NCI-H526 treated with DMSO at 0.1 percent for 48 hours (cell line): ENCODE measurements around the gene GPR146.

Experiments
- DNase-seq: peaks from one replicate; lab custom pipeline; 2025; lab: John Stamatoyannopoulos, UW

Gene GPR146

DNA sequence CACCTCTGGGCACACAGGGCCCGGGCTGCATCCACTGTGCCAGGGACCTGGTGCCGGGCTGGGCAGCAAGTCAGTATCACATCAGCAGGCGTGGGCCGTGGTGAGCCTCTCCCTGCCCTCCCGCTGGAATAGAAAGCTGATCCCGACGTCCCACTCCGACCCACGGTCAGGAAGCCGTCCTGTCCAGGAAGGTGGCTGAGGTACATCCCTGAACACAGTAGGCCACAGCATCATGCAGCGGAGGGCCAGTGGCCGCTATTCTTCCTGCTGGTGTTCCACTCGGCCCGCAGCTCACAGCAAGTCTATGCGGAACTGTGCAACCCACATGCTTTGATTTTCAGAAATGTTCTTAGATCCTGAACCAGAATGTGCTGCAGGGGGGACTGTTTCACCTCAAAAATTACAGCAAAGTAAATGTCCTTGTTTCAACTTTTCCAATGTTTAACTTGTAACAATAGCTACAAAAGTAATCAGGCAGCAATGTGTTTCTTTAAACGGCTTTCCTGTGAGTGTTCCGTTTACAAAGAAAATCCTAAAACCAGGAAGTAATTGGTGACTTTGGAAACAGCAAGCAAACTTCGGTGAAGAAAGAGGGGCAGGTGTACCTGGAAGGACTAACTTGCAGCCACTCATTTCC is 676 bp upstream of the GPR146 start:
- DNase-seq: no peak

DNA sequence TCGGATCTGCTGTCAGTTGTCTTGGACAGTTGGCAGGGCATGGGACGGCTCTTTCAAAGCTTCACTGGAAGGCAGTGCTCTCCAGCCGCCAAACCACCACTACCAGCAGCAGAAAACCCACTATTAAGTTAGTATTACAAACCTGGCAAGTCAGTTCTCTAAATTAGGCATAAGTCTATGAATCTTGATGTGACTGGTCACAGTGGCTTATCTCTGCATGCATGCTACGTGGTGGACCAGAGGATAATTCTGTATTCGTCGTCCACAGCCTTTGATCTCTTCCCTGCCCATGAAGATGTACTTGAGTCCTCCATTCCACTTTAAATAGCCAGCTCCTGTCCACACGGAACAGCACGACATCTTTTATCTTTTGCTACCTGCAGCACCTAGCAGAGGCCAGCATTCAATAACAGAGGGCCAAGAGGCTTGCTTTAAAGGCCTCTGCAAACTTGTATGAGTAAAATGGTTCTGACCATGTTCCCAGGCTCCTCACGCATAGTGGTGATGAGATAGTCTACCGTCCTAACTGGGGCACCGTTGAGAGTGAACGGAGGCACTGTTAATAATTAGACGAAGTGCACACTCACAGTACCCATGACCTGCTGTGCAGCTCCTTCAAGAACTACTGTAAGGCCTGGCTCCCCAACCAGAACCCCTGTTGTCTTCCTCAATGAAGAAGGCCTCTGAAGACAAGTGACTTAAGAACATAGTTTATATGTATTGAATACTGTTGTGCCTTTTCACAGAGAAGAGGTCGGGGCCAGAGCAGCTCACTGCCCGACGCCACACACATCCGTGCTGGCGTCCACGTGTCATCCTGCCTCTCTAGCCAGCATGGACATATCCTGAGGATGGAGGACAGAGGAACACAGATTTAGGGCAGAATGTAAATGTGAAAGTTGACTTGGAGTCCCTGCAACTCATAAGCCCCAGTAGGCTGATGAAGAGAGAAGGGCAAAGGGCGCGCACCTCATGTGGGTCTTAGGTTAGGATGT is 1.0 kb downstream of the GPR146 start:
- DNase-seq: no peak

DNA sequence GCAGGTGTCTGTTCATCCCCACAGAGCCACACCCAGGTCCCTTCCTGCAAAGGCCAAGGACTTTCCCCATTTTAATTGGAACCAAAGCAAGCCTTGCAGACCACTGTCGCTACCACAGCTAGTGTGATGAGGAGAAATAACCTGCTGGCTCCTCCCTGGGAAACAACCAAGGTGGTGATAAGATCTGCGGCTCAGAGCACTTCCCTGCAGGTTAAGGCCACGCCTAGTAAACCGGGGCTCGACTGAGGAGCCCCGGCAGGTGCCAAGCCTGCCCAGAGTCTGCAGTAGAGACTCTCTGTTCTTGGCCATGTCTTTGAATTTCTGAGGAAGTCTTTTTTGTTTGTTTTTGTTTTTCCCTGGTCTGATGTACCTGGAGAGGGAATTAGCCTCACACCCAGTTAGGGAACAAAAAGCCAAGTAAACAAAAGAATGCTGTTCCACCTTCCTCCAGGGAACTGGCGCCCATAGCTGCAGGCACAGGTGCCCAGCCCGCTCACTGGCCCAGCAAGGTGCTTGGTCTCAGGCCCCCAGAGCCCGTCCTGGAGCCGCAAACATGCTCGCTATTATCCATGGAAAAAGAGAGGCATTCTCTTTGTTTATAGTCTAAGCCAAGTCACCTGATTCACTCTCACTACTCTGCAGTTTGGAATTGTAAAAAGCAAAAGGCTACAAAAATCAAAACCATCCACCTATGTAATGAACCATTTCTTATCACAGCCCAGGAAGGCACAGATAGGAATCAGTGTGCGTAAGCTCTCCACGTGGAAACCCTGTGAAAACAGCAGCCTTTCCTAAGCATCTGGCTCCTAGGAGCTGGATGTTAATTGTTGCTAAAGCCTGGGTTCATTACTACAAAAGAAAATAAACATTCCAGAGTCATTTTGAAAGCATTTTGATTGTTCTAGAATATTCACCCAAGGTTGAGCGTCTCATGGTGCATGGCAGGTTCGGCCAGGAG is 2.7 kb downstream of the GPR146 start:
- peak; percentile 30 for DNase-seq

DNA sequence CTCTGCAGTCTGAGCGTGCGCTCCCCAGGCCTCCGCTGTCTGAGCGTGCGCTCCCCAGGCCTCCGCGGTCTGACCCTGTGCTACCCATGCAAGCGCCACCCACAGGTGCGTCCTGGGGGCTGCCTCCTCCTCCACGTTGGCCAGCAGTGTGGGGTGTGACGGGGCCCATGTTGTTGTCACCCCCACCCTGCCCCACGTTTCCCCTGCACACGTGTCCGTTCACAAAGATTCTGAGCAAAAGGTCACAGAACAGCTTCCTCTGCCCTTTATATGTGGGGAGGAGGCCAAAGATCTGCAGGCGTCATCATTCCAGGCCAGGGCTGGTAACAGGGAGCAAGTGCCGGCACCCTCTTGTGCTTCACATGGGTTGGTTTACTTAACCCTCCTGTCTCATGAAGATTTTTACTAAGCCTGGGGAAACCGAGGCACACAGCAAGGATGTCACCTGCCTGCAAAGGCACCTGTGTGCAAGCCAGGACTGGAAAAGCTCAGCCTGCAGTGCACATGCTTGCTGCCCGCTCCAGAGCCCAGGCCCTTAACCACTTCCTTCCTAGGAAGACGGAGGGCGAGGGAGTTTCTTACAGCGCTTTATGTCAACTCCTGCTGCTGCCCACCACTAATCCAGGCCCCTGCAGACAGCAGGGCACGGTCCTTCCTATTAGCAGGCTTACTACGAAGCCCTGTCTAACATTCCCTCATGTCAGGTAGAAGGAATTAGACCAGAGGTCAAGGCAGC is 4.8 kb downstream of the GPR146 start:
- no peak for DNase-seq

DNA sequence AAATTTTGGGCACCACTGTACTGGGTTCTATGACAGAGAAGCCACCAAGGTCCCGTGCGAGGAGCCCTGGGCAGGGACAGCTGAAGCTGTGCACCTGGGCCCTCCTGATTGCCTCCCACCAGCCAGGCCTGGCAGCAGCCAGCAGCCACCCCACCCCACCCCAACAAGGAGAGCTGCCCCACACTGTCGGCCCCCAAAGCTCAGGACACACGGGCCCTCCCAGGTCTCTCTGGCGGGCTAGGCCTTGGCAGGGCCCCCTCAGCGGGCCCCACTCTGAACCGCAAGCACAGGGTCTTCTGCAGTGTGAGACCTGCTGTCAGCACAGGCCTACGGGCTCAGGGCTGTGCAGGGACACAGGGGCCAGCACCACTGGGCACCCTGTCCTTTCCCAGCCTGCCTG is 5.5 kb downstream of the GPR146 start:
- no peak for DNase-seq

DNA sequence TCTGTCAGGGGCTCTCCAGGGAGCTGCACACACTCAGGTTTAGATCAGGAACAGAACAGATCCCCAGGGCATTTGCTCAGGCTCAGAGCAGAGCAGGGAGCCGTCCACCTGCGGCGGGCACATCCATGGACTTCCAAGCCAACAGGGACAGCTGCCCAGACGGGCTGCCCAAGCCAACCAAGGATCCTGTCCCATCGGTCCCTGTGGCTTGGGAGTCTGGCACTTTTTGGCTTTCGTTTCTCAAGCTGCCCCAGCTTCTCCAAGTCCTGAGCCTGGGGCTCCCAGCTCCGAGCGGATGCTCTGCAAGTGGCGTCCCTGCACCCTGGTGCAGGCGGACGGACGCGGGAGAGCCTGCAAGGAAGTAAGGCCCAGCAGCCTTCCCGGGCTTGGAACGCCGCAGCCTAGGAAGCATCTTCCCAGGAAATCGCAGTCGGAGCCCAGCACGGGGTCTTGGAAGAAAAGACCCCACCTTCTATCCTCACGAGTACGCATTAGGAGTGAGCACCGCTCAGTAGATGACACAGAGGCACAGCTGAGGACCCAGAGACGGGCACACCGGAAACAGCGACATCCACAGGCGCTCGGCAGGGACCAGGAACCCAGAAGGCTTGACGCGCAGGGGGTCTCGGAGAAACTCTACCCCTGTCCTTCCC is 6.0 kb downstream of the GPR146 start:
- no peak for DNase-seq

DNA sequence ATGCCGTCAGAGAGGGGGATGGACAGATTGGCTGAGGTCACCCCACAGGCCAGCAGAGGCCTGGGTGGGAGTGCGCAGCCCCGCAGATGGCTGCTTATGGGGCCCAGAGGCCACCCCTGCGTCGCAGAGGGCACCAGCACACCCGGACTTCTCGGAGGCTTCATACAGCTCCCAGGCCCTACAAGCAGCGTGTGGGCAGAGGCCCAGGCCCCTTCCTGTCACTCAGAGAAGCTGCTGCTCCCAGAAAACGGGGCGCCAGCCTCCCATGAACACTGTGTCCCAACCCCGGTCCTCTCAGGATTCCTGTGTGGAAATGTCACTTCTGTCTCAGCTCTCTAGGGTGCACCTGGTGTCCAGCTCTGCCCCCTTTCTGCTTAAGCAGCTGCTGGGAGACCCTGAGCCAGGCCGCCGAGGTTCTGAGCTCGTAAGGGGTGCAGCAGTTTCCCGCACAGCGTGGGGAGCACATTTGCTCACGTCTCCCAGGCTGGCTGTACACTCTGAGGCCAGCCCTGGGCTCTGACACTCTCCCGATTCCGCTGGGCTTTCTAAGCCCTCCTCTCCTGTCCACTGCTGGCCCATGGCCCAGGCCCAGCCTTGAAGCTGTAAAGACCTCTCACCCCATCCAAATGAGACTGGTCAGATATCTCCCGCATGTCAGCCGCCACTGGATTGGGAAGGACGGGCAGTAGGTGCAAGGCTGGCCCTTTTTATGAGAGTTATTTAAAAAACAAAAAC is 6.8 kb downstream of the GPR146 start:
- DNase-seq: no peak

DNA sequence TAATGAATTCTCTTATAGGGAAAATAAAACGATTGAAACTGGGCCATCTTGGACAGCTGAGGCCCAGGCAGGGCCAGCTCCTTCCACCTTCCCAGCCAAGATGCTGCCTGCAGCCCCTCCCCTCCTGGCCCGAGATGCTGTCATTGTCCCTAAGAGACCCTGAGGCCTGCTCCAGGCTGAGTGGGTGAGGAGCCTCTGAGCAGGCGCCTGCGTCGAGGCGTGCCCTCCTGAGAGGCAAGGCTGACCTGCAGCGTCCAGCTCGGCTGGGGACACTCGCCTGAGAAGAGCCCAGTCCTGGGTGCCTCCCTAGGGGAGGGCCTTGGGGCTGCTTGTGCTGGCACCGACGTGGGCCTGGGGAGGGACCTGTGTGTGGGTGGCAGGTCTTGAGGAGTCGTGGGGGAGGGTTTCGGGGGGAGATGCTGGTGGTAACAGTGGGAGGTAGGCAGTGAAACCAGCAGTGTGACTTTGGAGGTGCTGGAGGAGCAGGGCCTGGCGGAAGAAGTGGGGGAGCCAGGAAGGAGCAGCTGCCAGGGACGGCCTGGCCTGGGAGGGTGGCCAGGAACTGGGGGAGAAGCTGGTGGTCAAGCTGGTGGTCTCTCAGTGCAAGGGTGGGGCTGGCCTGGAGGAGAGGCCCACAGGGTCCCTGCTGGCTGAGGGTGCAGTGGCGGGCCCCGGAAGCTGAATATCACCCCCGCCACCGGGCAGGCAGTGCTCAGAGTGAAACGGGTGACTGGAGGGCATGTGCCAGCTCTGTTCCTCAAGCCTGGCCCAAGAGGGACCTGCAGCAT is 7.9 kb downstream of the GPR146 start:
- DNase-seq: no peak

DNA sequence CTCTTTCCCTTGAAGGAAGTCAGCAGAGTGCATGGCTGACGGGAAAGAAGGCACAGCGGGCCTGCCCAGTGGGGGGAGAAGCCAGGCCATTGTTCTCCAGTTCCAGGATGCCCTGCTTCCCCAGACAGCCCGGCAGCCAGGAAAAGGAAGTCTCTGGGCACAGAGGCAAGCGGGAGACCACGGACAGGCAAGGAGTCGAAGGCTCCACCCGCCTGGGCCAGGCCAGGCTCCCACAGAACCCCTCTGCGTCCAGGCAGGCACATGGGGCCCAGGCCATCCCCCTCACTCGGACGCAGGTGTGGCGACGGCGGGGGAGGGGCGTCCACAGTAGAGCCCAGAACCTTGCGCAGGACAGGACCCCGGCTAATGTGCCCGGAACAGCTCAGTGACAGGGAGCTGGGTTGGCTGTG is 8.7 kb downstream of the GPR146 start:
- no peak for DNase-seq

DNA sequence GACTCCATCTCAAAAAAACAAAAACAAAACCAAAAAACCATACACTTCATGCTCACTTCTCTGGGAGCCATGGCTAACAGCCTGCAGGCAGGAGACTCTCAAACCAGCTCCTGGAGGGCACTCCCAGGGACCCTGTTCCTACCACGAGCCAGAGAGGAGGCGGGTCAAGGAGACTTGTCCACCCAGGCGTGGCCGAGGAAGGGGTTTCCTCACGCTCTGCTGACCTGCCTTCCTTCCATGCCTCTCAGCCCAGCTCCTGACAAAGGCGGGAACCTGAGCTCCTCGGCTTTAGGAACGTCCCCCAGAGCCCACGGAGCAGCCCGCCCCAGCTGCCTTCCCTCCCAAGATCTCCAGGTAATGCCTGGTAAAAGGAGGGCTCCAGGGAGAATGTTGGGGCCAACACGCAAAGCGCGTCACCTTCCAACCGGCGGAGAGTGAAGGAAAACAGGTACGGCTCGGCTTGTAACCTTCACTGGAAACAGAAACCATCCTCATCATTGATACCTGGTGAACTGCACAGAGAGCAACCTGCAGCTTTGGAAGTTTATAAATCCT is 9.5 kb downstream of the GPR146 start:
- DNase-seq: no peak

DNA sequence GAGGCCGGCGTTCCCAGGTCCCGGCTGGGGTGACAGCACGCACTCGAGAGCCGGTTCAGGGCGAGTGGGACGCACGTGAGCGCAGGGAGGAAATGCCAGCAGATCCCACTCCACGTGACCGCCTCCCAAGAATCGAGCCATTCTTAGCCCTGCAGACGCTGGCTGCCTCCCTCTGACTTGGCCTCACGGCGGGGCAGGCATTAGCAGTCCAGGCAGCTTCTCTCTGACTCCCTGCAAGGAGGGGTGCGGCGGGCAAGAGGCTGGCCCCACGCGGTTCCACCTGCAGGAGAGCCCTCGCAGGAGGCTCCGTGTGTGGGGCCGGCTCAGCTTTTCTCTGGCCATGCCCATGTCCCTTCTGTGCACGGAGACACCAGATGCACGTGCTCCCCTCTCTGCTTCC is 10.1 kb downstream of the GPR146 start:
- no peak for DNase-seq

DNA sequence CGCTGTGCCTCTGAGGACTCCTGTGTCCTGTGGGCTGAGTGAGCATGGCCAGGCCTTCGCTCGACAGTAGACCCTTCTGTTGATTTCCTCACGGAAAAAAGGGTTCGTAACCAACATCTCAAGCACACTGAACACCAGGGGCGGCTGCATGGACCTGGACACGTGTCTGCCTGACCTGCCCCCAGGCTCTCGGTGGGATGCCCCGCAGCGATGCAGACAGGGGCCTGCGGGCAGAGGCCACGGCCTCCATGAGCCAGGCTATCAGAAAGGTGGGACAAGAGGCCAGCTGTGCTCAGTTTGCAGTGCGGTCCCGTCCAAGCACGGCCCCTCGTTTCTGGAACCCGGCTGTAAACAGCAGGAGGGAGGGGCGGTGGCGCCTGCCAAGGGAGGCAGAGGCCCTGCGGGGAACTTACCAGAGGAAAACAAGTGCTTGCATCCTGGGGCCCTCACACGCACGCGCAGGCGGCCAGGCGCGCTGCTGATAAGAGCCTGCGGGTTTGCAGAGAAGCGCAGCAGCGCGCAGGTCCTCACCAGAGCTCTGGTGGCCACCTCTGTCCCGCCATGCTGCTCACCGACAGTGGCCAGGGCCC is 10.6 kb downstream of the GPR146 start:
- no peak for DNase-seq

DNA sequence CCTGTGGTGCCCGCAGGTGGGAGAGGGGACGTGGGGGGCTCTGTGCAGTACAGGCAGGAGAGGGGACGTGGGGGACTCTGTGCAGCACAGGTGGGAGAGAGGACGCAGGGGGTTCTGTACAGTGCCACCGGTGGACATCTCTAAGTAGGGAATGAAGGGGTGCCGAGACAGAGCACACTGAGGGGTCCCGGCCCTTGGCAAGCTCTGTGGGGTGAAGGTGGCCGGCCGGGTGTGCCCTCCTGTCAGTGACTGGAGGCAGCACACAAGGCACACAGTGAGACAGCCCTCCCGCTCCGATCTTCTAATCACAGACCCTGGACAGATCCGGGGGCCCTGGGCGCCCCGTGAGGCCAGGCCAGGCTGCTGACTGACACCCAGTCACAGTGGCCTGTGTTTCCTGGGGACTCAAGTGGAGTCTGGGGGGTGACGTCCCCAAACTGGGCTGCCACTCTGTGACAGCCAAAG is 11.2 kb downstream of the GPR146 start:
- no peak for DNase-seq

DNA sequence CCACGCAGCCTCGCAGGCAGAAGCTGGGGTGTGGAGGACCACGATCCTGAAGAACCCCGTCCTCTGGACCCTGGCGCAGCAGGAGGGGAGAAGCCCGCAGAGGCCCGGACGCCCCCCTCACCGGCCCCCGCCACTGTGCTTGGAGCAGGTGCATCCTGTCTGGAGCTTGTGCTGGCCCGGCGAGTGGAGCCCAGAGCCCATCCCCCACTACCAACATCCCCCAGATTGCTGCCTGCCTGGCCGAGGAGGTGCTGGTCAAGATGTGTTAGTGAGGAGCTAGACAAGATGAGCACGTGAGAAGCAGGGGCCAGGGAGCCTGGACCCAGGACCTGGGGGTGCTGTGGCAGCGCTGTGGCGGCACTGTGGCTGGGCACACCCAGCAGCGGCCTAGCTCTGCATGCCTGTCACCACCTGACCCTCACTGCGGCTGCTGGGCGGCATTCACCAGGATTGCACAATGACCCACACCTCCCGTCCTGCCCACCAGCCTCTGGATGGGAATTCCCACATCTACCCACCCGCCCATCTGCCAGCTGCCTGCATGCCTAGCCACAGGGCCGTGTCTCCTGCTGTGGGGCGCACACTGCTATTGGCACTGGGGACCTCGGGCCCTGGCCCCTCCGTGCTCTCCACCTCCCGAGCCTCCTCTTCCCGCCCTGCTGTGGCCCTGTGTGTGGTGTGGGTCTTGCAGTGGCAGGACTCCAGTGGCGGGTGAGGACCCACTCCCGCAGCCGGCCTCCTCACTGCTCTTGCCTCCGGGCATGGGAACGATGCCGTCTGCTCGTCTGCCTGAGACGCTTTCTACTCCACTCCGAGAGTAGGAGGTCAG is 11.8 kb downstream of the GPR146 start:
- DNase-seq: no peak

DNA sequence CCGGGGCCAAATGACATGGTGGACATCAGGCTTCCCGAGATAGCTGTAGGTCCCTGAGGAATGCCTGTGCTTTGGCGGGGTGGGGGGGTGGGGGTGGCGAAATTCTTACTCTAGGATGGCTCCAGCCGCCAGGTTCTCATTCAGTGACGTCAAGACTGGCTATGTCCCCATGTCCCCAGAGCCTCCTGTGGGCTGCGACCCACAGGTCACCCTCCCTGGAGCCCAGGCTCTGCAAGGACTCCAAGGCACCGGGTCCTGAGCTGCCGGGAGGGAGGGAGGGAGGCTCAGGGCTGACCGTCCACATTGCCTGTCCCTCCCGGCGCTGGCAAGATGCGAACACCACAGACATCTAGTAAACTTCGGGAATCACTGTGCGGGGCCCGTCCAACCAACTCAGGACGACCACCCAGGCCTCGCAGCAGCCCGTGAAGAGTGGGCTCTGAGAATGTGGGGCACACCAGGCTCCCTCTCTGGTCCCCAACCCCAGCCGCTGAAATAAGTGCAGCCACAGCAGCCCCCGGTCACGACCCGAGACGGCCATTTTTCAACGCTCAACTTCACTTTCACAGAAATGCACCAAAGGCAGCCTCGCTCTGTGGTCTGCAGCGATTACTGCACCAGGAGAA is 12.6 kb downstream of the GPR146 start:
- no peak for DNase-seq

DNA sequence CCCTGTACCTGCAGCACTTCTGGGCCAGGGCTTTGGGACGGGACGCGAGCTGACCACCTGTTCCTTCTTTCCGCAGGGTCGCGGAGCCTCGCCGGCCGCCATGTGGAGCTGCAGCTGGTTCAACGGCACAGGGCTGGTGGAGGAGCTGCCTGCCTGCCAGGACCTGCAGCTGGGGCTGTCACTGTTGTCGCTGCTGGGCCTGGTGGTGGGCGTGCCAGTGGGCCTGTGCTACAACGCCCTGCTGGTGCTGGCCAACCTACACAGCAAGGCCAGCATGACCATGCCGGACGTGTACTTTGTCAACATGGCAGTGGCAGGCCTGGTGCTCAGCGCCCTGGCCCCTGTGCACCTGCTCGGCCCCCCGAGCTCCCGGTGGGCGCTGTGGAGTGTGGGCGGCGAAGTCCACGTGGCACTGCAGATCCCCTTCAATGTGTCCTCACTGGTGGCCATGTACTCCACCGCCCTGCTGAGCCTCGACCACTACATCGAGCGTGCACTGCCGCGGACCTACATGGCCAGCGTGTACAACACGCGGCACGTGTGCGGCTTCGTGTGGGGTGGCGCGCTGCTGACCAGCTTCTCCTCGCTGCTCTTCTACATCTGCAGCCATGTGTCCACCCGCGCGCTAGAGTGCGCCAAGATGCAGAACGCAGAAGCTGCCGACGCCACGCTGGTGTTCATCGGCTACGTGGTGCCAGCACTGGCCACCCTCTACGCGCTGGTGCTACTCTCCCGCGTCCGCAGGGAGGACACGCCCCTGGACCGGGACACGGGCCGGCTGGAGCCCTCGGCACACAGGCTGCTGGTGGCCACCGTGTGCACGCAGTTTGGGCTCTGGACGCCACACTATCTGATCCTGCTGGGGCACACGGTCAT is 13.3 kb downstream of the GPR146 start:
- no peak for DNase-seq
